ENCODE results near the gene HLA-DOB. TPM values are rescaled to one million over a fixed set of nuclear protein-coding genes. Genes with fewer than 3 reads are reported as not detected.
A peak's percentile ranks its signal among the peaks of the same experiment; 100 is the strongest.

Gene HLA-DOB
- total and polyA plus RNA-seq, 2 of the 13 experiments (the other 11 are each of a cell fraction or from before 2014, with no cell fraction given), result not detected

- TF ChIP-seq SPEN (CRISPR knock-in tag; IDR thresholded peaks at IDR 0.05; ENCODE audit: low read depth) (peak; percentile 84), HMG20A (CRISPR knock-in tag; IDR thresholded peaks at IDR 0.05; ENCODE audit: borderline replicate concordance) (peak; percentile 45; the same call in 1 of the 2 replicates), HCFC1 (IDR thresholded peaks at IDR 0.05; ENCODE audit: low read depth, low read length) (peak; percentile 45; the same call in 1 of the 2 replicates), JUNB (CRISPR knock-in tag; IDR thresholded peaks at IDR 0.05; ENCODE audit: borderline replicate concordance) (no peak), ELF1 (CRISPR knock-in tag; IDR thresholded peaks at IDR 0.05) (peak; percentile 83), SMAD1 (CRISPR knock-in tag; IDR thresholded peaks at IDR 0.05; ENCODE audit: borderline replicate concordance, low read depth) (peak; percentile 77; the same call in 1 of the 2 replicates), HOXA3 (CRISPR knock-in tag; IDR thresholded peaks at IDR 0.05) (peak; percentile 82), GATAD1 (CRISPR knock-in tag; IDR thresholded peaks at IDR 0.05) (peak; percentile 75), ZNF343 (CRISPR knock-in tag; IDR thresholded peaks at IDR 0.05) (peak; percentile 58; the same call in 1 of the 2 replicates), KMT2B (CRISPR knock-in tag; IDR thresholded peaks at IDR 0.05) (peak; percentile 98), THAP7 (CRISPR knock-in tag; IDR thresholded peaks at IDR 0.05) (no peak), MAX (IDR thresholded peaks at IDR 0.05) (peak; percentile 62; the same call in 1 of the 2 replicates), ZNF124 (CRISPR knock-in tag; IDR thresholded peaks at IDR 0.05) (peak; percentile 56; the same call in 1 of the 2 replicates), ZNF331 (CRISPR knock-in tag; IDR thresholded peaks at IDR 0.05) (peak; percentile 87; the same call in 1 of the 2 replicates), AGO2 (optimal IDR thresholded peaks at IDR 0.05; ENCODE audit: low read depth, low read length) (peak; percentile 22), TRIM24 (CRISPR knock-in tag; IDR thresholded peaks at IDR 0.05) (no peak)
- TF ChIP-seq, protein P1, sequence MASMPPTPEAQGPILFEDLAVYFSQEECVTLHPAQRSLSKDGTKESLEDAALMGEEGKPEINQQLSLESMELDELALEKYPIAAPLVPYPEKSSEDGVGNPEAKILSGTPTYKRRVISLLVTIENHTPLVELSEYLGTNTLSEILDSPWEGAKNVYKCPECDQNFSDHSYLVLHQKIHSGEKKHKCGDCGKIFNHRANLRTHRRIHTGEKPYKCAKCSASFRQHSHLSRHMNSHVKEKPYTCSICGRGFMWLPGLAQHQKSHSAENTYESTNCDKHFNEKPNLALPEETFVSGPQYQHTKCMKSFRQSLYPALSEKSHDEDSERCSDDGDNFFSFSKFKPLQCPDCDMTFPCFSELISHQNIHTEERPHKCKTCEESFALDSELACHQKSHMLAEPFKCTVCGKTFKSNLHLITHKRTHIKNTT (CRISPR knock-in tag; IDR thresholded peaks at IDR 0.05), result 0 out of 2 replicates have a peak, but pooled peaks have one; percentile 26
- TF ChIP-seq, protein P2, sequence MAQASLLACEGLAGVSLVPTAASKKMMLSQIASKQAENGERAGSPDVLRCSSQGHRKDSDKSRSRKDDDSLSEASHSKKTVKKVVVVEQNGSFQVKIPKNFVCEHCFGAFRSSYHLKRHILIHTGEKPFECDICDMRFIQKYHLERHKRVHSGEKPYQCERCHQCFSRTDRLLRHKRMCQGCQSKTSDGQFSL (CRISPR knock-in tag; IDR thresholded peaks at IDR 0.05), result no peak
- TF ChIP-seq, protein P3, sequence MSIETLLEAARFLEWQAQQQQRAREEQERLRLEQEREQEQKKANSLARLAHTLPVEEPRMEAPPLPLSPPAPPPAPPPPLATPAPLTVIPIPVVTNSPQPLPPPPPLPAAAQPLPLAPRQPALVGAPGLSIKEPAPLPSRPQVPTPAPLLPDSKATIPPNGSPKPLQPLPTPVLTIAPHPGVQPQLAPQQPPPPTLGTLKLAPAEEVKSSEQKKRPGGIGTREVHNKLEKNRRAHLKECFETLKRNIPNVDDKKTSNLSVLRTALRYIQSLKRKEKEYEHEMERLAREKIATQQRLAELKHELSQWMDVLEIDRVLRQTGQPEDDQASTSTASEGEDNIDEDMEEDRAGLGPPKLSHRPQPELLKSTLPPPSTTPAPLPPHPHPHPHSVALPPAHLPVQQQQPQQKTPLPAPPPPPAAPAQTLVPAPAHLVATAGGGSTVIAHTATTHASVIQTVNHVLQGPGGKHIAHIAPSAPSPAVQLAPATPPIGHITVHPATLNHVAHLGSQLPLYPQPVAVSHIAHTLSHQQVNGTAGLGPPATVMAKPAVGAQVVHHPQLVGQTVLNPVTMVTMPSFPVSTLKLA (IDR thresholded peaks at IDR 0.05), result peak; percentile 22; the same call in 1 of the 2 replicates
- TF ChIP-seq, protein P4, sequence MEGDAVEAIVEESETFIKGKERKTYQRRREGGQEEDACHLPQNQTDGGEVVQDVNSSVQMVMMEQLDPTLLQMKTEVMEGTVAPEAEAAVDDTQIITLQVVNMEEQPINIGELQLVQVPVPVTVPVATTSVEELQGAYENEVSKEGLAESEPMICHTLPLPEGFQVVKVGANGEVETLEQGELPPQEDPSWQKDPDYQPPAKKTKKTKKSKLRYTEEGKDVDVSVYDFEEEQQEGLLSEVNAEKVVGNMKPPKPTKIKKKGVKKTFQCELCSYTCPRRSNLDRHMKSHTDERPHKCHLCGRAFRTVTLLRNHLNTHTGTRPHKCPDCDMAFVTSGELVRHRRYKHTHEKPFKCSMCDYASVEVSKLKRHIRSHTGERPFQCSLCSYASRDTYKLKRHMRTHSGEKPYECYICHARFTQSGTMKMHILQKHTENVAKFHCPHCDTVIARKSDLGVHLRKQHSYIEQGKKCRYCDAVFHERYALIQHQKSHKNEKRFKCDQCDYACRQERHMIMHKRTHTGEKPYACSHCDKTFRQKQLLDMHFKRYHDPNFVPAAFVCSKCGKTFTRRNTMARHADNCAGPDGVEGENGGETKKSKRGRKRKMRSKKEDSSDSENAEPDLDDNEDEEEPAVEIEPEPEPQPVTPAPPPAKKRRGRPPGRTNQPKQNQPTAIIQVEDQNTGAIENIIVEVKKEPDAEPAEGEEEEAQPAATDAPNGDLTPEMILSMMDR (CRISPR knock-in tag; IDR thresholded peaks at IDR 0.05), result peak; percentile 99
- TF ChIP-seq, protein P5, sequence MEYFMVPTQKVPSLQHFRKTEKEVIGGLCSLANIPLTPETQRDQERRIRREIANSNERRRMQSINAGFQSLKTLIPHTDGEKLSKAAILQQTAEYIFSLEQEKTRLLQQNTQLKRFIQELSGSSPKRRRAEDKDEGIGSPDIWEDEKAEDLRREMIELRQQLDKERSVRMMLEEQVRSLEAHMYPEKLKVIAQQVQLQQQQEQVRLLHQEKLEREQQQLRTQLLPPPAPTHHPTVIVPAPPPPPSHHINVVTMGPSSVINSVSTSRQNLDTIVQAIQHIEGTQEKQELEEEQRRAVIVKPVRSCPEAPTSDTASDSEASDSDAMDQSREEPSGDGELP (IDR thresholded peaks at IDR 0.05; ENCODE audit: borderline replicate concordance, low read depth), result peak; percentile 8; the same call in 1 of the 2 replicates
These were observed 21.5 kb upstream of the HLA-DOB start, which contains the start of gene TAP2 (continued) for GRCh38 chr6:32838114-32838958.

All from HepG2 (cell line).